DND-41 (cell line): Measurements from ENCODE around the gene COBL.
"Not testable (repeated sequence)": the region's sequence is repeated elsewhere in the genome, so short reads cannot be mapped to it uniquely, and the experiment has no call there.

Source experiments
- ATAC-seq: fragments of 200-7000 bp; cut with Tn5 transposase; 3 replicates; pipeline ENCODE4 v1.9.1; 2021; ENCODE audit warnings: low read depth; ENCODE audit not compliant: insufficient read depth
- DNase-seq: peaks from one replicate; pipeline ENCODE4 v3.0.0-alpha.2; 2020
- H2AFZ ChIP-seq: 2 replicates; pipeline ENCODE4 v1.6.0; 2012; ENCODE audit warnings: low read depth, low read length
- H3K27ac ChIP-seq: 2 replicates; pipeline ENCODE4 v1.5.1; 2012; ENCODE audit warnings: low read length, inconsistent platforms
- H3K27me3 ChIP-seq: fragments of 200-600 bp; sonication (generic); 2 replicates; pipeline ENCODE4 v1.6.0; 2012; ENCODE audit warnings: low read length, mild to moderate bottlenecking, inconsistent platforms; ENCODE audit not compliant: insufficient read depth, poor library complexity
- H3K36me3 ChIP-seq: 2 replicates; pipeline ENCODE4 v1.5.1; 2012; ENCODE audit warnings: low read length, inconsistent platforms; ENCODE audit not compliant: insufficient read depth
- H3K4me1 ChIP-seq: 2 replicates; pipeline ENCODE4 v1.5.1; 2012; ENCODE audit warnings: mild to moderate bottlenecking, low read length; ENCODE audit not compliant: insufficient read depth
- H3K4me2 ChIP-seq: 2 replicates; pipeline ENCODE4 v1.6.0; 2012; ENCODE audit warnings: mild to moderate bottlenecking, moderate library complexity, low read length, inconsistent platforms; ENCODE audit not compliant: insufficient read depth
- H3K4me3 ChIP-seq, 2 experiments: fragments of 200-600 bp in 1 of 2; shearing (Covaris generic) in 1 of 2; 2 replicates each; pipeline ENCODE4 v1.5.1; 2012 to 2016; ENCODE audit warnings: inconsistent platforms in 2 of 2, low read length in 2 of 2, mild to moderate bottlenecking in 2 of 2, low read depth in 1 of 2, moderate library complexity in 1 of 2
- H3K79me2 ChIP-seq: 2 replicates; pipeline ENCODE4 v1.6.0; 2012; ENCODE audit warnings: low read length, inconsistent platforms; ENCODE audit not compliant: insufficient read depth
- H3K9ac ChIP-seq: 2 replicates; pipeline ENCODE4 v1.6.0; 2012; ENCODE audit warnings: low read depth, mild to moderate bottlenecking, inconsistent platforms, low read length, moderate library complexity
- H3K9me3 ChIP-seq: 2 replicates; pipeline ENCODE4 v1.5.1; 2012; ENCODE audit warnings: low read length, moderate library complexity, mild to moderate bottlenecking, inconsistent platforms; ENCODE audit not compliant: insufficient read depth, severe bottlenecking
- H4K20me1 ChIP-seq: 2 replicates; pipeline ENCODE4 v1.6.0; 2012; ENCODE audit warnings: low read length; ENCODE audit not compliant: insufficient read depth
- EZH2 ChIP-seq: IDR thresholded peaks from 3 replicates; pipeline ENCODE4 v1.6.1; 2012; ENCODE audit warnings: borderline replicate concordance, low read depth, mild to moderate bottlenecking, moderate library complexity, low read length, inconsistent platforms; ENCODE audit not compliant: severe bottlenecking
- TF ChIP-seq, protein P1 (sequence below): IDR thresholded peaks from 2 replicates; pipeline ENCODE4 v1.5.1; 2012; ENCODE audit warnings: borderline replicate concordance, low read length, moderate library complexity, mild to moderate bottlenecking; ENCODE audit not compliant: poor library complexity, severe bottlenecking; ENCODE audit errors: extremely low read depth

The COBL gene

GRCh38 chr7:50994753-50995319 lies 321.8 kb downstream of the COBL start:
- Histone ChIP-seq H3K9ac (no peak overlapping the region), H3K4me3 (no peak overlapping the region), H2AFZ (no peak overlapping the region), H3K27me3 (peaks cover 4% of the 10 kb centered on the region), H3K9me3 (no peaks in the 10 kb centered on the region), H3K36me3 (no peaks in the 10 kb centered on the region), H3K27ac (no peak overlapping the region), H3K4me1 (no peaks in the 10 kb centered on the region), H4K20me1 (no peaks in the 10 kb centered on the region), H3K4me2 (no peak overlapping the region), H3K79me2 (no peaks in the 10 kb centered on the region)
- DNase-seq (no peak), ATAC-seq (no peak)
- TF ChIP-seq, protein P1, sequence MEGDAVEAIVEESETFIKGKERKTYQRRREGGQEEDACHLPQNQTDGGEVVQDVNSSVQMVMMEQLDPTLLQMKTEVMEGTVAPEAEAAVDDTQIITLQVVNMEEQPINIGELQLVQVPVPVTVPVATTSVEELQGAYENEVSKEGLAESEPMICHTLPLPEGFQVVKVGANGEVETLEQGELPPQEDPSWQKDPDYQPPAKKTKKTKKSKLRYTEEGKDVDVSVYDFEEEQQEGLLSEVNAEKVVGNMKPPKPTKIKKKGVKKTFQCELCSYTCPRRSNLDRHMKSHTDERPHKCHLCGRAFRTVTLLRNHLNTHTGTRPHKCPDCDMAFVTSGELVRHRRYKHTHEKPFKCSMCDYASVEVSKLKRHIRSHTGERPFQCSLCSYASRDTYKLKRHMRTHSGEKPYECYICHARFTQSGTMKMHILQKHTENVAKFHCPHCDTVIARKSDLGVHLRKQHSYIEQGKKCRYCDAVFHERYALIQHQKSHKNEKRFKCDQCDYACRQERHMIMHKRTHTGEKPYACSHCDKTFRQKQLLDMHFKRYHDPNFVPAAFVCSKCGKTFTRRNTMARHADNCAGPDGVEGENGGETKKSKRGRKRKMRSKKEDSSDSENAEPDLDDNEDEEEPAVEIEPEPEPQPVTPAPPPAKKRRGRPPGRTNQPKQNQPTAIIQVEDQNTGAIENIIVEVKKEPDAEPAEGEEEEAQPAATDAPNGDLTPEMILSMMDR, result no peak

DNA sequence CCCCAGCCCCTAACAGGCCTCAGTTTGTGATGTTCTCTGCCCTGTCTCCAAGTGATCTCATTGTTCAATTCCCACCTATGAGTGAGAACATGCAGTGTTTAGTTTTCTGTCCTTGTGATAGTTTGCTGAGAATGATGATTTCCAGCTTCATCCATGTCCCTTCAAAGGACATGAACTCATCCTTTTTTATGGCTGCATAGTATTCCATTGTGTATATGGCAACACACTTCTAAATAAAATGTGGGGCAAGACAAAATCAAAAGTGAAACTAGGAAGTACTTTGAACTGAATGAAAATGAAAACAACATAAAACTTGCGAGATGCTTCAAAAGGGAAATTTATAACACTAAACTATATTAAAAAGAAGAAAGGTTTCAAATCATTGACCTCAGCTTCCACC lies 326.4 kb downstream of the COBL start:
- ATAC-seq, H3K4me3 ChIP-seq, H3K4me2 ChIP-seq, H3K27me3 ChIP-seq, H3K9ac ChIP-seq, H3K9me3 ChIP-seq, H2AFZ ChIP-seq, H3K36me3 ChIP-seq, H4K20me1 ChIP-seq, H3K79me2 ChIP-seq, DNase-seq, H3K4me1 ChIP-seq, H3K27ac ChIP-seq: not testable (repeated sequence)

GRCh38 chr7:50988988-50989387 lies 327.6 kb downstream of the COBL start:
- no peak overlapping the region for H3K27ac ChIP-seq
- H3K4me1 ChIP-seq, result no peaks in the 10 kb centered on the region
- no peak for ATAC-seq
- H3K4me2 ChIP-seq, result no peak overlapping the region
- no peak for TF ChIP-seq EZH2
- TF ChIP-seq, protein P1, result no peak
- no peaks in the 10 kb centered on the region for H3K36me3 ChIP-seq
- no peak for DNase-seq
- H4K20me1 ChIP-seq, result no peaks in the 10 kb centered on the region
- H3K27me3 ChIP-seq, result no peaks in the 10 kb centered on the region
- H2AFZ ChIP-seq, result no peak overlapping the region
- no peak overlapping the region for H3K4me3 ChIP-seq
- no peak overlapping the region for H3K9ac ChIP-seq
- no peaks in the 10 kb centered on the region for H3K9me3 ChIP-seq
- H3K79me2 ChIP-seq, result no peaks in the 10 kb centered on the region

DNA sequence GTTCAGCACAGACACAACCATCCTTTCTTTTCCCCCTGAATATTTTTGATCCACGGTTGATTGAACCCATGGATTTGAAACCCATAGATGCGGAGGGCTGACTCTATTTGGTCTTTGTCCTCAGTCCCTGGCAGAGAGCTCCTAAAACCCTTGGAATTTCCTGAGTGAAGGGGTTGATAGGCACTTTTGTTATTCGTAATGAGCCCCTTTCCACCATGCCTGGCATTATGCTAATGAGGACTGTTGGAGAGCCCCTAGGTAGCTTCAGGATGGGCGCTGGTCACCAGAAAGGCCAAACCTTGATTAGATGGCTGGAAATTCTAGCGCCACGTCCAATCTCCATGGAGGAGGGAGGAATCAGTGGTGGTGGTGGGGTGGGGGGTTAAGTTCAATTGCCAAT lies 328.1 kb downstream of the COBL start:
- no peaks in the 10 kb centered on the region for H3K79me2 ChIP-seq
- no peaks in the 10 kb centered on the region for H3K27me3 ChIP-seq
- no peaks in the 10 kb centered on the region for H3K36me3 ChIP-seq
- no peaks in the 10 kb centered on the region for H3K4me1 ChIP-seq
- no peak overlapping the region for H2AFZ ChIP-seq
- ATAC-seq (no peak), DNase-seq (no peak)
- no peaks in the 10 kb centered on the region for H3K9me3 ChIP-seq
- no peak overlapping the region for H3K4me3 ChIP-seq
- H4K20me1 ChIP-seq, result no peaks in the 10 kb centered on the region
- H3K27ac ChIP-seq, result no peak overlapping the region
- H3K9ac ChIP-seq, result no peak overlapping the region
- no peak for TF ChIP-seq EZH2
- TF ChIP-seq, protein P1, result no peak
- no peak overlapping the region for H3K4me2 ChIP-seq
